C4-2B (cell line): ENCODE measurements around the gene BSCL2.

ENCODE experiments used
- H3K27ac ChIP-seq: fragments of 450-650 bp; 2 replicates; pipeline ENCODE4 v1.5.1; 2017
- CTCF ChIP-seq: fragments of 450-650 bp; conservative IDR thresholded peaks from 2 replicates; pipeline ENCODE4 v1.5.1; 2017; ENCODE audit warnings: mild to moderate bottlenecking
- ZFX ChIP-seq: fragments of 450-650 bp; IDR thresholded peaks from 2 replicates; pipeline ENCODE4 v1.6.1; 2017

The BSCL2 gene

GRCh38 chr11:62689421-62690183 is 17.6 kb downstream of the BSCL2 start, which contains the start of gene LRRN4CL:
LRRN4CL (minus strand) TSS chr11:62689530; CDS start chr11:62688508, 1,022 bp downstream.
- no peak within 1 kb of the TSS for H3K27ac ChIP-seq
- TF ChIP-seq ZFX (no peak), CTCF (no peak)

- H3K27ac ChIP-seq = no peak overlapping the region
- no peak for TF ChIP-seq ZFX
- TF ChIP-seq CTCF = no peak
Measured at GRCh38 chr11:62688491-62688890, 18.7 kb downstream of the BSCL2 start.

- no peak for TF ChIP-seq ZFX
- no peak for TF ChIP-seq CTCF
- no peak overlapping the region for H3K27ac ChIP-seq
Measured at GRCh38 chr11:62687508-62688396, 19.5 kb downstream of the BSCL2 start.

GRCh38 chr11:62682518-62682917 is 24.7 kb downstream of the BSCL2 start:
- H3K27ac ChIP-seq = no peak overlapping the region
- TF ChIP-seq CTCF (no peak), ZFX (no peak)

GRCh38 chr11:62680825-62681240 is 26.4 kb downstream of the BSCL2 start:
- no peak overlapping the region for H3K27ac ChIP-seq
- no peak; the same call in 1 of the 2 replicates for TF ChIP-seq CTCF

GRCh38 chr11:62678770-62679696 is 28.2 kb downstream of the BSCL2 start, which contains the start of gene UBXN1:
UBXN1 (minus strand) TSS chr11:62679073; CDS start chr11:62678923, 150 bp downstream.
- TF ChIP-seq ZFX (no peak), CTCF (no peak)
- H3K27ac ChIP-seq = peak within 1 kb of the TSS; percentile 83
